Fibroblast of lung (primary cell): ENCODE results near the gene AJUBA.

Experiments
- CTCF ChIP-seq, 2 donors: IDR thresholded peaks in 1 of 2; conservative IDR thresholded peaks in 1 of 2; 1 replicate in 1 of 2; 2 replicates in 1 of 2; pipeline ENCODE4 v1.5.1; 2011 to 2012; ENCODE audit warnings: low read length in 2 of 2, control low read depth in 1 of 2, inconsistent platforms in 1 of 2, low read depth in 1 of 2, mild to moderate bottlenecking in 1 of 2
- EZH2 ChIP-seq: IDR thresholded peaks from 2 replicates; pipeline ENCODE4 v1.5.1; 2012; ENCODE audit warnings: low read length, control low read depth, mild to moderate bottlenecking; ENCODE audit errors: missing control alignments

DNA sequence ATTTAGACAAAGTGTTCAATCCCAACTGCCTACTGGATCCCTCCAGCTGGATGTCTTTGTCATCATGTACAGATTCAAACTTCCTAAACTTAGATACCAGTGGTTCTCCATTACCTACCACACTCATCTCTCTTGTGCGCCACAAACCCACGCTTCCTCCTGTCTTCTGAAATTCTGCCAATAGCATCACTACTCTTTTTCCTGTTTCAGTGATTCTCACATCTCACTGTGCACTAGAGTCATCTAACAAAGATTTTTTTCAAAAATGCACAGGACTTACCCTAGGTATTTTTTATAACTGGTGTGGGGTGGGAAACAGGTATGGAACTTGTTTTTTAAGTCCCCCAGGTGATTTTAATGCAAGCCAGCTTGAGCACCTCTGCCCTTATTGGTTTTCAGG is 46.4 kb upstream of the AJUBA start:
- TF ChIP-seq CTCF (conservative IDR thresholded peaks at IDR 0.05 in 1 of 2, IDR thresholded peaks at IDR 0.05 in 1 of 2; ENCODE audit: low read depth in 1 of 2, low read length in 2 of 2) (no peak), EZH2 (no peak)
